ENCODE measurements around the gene OSBPL1A. TPM values are rescaled to one million over a fixed set of nuclear protein-coding genes. Genes with fewer than 3 reads are reported as not detected.
A peak's percentile ranks its signal among the peaks of the same experiment; 100 is the strongest.

The OSBPL1A gene
- total and polyA plus RNA-seq, 2 donors from 2014 or later: 27.0 to 40.3 TPM

DNA sequence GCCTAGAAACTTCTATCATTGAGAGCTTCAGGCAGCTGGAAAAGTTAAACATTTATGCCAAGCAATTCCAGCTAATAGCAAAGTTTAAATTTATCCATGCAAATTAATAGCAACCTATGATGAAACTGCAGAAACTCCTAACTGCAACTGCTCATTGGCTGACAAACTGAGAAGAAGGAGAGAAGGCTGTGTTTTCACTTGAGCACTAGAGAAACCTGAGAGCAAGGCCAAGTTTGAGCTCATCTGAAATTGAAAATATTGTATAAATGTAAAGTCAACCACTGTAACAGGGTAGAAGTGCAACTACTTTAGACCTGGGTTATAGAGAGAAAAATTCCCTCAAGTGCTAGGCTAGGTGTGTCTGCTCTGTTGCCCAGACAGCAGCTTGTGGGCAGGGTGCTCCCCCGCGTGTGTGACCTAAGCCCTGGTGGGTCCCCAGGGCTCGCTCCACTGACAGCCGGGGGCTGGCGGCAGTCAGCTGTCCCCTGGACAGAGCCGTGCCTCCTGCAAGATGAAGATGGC lies 208.6 kb downstream of the OSBPL1A start:
- TF ChIP-seq, protein P1, sequence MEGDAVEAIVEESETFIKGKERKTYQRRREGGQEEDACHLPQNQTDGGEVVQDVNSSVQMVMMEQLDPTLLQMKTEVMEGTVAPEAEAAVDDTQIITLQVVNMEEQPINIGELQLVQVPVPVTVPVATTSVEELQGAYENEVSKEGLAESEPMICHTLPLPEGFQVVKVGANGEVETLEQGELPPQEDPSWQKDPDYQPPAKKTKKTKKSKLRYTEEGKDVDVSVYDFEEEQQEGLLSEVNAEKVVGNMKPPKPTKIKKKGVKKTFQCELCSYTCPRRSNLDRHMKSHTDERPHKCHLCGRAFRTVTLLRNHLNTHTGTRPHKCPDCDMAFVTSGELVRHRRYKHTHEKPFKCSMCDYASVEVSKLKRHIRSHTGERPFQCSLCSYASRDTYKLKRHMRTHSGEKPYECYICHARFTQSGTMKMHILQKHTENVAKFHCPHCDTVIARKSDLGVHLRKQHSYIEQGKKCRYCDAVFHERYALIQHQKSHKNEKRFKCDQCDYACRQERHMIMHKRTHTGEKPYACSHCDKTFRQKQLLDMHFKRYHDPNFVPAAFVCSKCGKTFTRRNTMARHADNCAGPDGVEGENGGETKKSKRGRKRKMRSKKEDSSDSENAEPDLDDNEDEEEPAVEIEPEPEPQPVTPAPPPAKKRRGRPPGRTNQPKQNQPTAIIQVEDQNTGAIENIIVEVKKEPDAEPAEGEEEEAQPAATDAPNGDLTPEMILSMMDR (IDR thresholded peaks at IDR 0.05; ENCODE audit: borderline replicate concordance, extremely low read depth, insufficient read depth): no peak
- Histone ChIP-seq H3K27ac (ENCODE audit: low read depth in 2 of 2, low read length in 2 of 2) (no peak overlapping the region), H3K4me1 (ENCODE audit: control insufficient read depth in 2 of 3, insufficient read depth in 2 of 3, low read depth in 1 of 3, low read length in 3 of 3) (no peaks in the 10 kb centered on the region), H3K4me3 (ENCODE audit: low read length in 3 of 3) (no peak overlapping the region), H3K36me3 (ENCODE audit: control insufficient read depth in 2 of 3, insufficient read depth in 3 of 3, low read length in 3 of 3) (no peaks in the 10 kb centered on the region), H3K27me3 (ENCODE audit: control insufficient read depth, insufficient read depth, low read length) (no peaks in the 10 kb centered on the region), H3K9me3 (ENCODE audit: control insufficient read depth in 2 of 3, insufficient read depth in 1 of 3, low read length in 3 of 3) (no peaks in the 10 kb centered on the region), H3K9ac (ENCODE audit: low read length in 3 of 3) (no peak overlapping the region)
- FAIRE-seq: peak; percentile 57
- DNase-seq: peak in 1 of 5 donors; percentile 49
- intact Hi-C loops (cut with DNase I): no loop called here

DNA sequence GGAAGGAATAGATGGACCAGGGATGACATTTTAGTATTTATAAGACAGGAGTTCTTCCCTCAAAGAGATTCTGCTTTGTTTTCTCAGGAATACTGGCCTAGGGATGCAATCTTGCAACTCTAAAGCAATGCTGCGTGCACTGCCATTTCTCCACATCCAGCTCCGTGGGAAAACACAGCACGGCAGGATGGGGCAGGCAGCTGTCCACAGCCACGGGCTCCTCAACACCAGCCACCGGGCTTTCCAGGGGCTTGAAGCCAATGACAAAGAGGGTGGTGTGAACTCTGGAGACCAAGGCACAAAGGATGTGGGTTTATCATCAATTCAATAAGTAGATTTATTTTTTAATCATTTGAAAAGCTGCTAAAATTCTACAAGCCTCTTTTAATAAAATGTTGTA lies 209.5 kb downstream of the OSBPL1A start:
- no peaks in the 10 kb centered on the region for H3K4me1 ChIP-seq (ENCODE audit: control insufficient read depth in 2 of 3, insufficient read depth in 2 of 3, low read depth in 1 of 3, low read length in 3 of 3)
- no peak overlapping the region for H3K4me3 ChIP-seq (ENCODE audit: low read length in 3 of 3)
- no peaks in the 10 kb centered on the region for H3K27me3 ChIP-seq (ENCODE audit: control insufficient read depth, insufficient read depth, low read length)
- DNase-seq (no peak), FAIRE-seq (no peak)
- no peak overlapping the region for H3K9ac ChIP-seq (ENCODE audit: low read length in 3 of 3)
- no peak overlapping the region for H3K27ac ChIP-seq (ENCODE audit: low read depth in 2 of 2, low read length in 2 of 2)
- no peaks in the 10 kb centered on the region for H3K9me3 ChIP-seq (ENCODE audit: control insufficient read depth in 2 of 3, insufficient read depth in 1 of 3, low read length in 3 of 3)
- intact Hi-C loops (cut with DNase I): no loop called here
- TF ChIP-seq, protein P1 (IDR thresholded peaks at IDR 0.05; ENCODE audit: borderline replicate concordance, extremely low read depth, insufficient read depth): no peak
- H3K36me3 ChIP-seq (ENCODE audit: control insufficient read depth in 2 of 3, insufficient read depth in 3 of 3, low read length in 3 of 3): no peaks in the 10 kb centered on the region

- H3K4me3 ChIP-seq (ENCODE audit: low read length in 3 of 3): no peak overlapping the region
- H3K36me3 ChIP-seq (ENCODE audit: control insufficient read depth in 2 of 3, insufficient read depth in 3 of 3, low read length in 3 of 3): no peaks in the 10 kb centered on the region
- H3K9ac ChIP-seq (ENCODE audit: low read length in 3 of 3): no peak overlapping the region
- H3K9me3 ChIP-seq (ENCODE audit: control insufficient read depth in 2 of 3, insufficient read depth in 1 of 3, low read length in 3 of 3): no peaks in the 10 kb centered on the region
- H3K27me3 ChIP-seq (ENCODE audit: control insufficient read depth, insufficient read depth, low read length): no peaks in the 10 kb centered on the region
- TF ChIP-seq, protein P1 (IDR thresholded peaks at IDR 0.05; ENCODE audit: borderline replicate concordance, extremely low read depth, insufficient read depth): no peak
- FAIRE-seq: no peak
- H3K4me1 ChIP-seq (ENCODE audit: control insufficient read depth in 2 of 3, insufficient read depth in 2 of 3, low read depth in 1 of 3, low read length in 3 of 3): no peaks in the 10 kb centered on the region
- no peak overlapping the region for H3K27ac ChIP-seq (ENCODE audit: low read depth in 2 of 2, low read length in 2 of 2)
- intact Hi-C loops (cut with DNase I): no loop called here
- no peak for DNase-seq
Observed at GRCh38 chr18:24187689-24188088, 209.9 kb downstream of the OSBPL1A start.

DNA sequence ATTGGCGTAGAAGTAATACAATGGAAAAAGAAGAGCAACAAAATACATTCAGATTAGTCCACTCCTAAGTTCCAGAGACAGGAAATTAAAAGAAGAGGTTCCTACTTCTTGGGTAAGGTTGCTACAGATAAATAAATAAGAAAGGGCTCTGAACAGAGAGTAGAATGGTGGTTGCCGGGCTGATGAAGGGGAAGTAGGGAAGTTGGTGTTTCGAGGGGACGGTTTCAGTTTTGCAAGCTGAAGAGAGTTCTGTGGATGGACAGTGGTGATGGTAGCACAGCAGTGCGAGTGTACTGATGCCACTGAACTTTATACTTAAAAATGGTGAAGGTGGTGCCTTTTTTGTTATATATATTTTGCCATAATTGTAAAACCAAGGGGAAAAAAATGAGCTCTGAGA lies 210.6 kb downstream of the OSBPL1A start:
- H3K4me3 ChIP-seq (ENCODE audit: low read length in 3 of 3): no peak overlapping the region
- H3K27me3 ChIP-seq (ENCODE audit: control insufficient read depth, insufficient read depth, low read length): no peaks in the 10 kb centered on the region
- H3K27ac ChIP-seq (ENCODE audit: low read depth in 2 of 2, low read length in 2 of 2): no peak overlapping the region
- DNase-seq (no peak), FAIRE-seq (no peak)
- H3K9ac ChIP-seq (ENCODE audit: low read length in 3 of 3): no peak overlapping the region
- intact Hi-C loops (cut with DNase I): no loop called here
- no peaks in the 10 kb centered on the region for H3K9me3 ChIP-seq (ENCODE audit: control insufficient read depth in 2 of 3, insufficient read depth in 1 of 3, low read length in 3 of 3)
- H3K4me1 ChIP-seq (ENCODE audit: control insufficient read depth in 2 of 3, insufficient read depth in 2 of 3, low read depth in 1 of 3, low read length in 3 of 3): no peaks in the 10 kb centered on the region
- TF ChIP-seq, protein P1 (IDR thresholded peaks at IDR 0.05; ENCODE audit: borderline replicate concordance, extremely low read depth, insufficient read depth): no peak
- no peaks in the 10 kb centered on the region for H3K36me3 ChIP-seq (ENCODE audit: control insufficient read depth in 2 of 3, insufficient read depth in 3 of 3, low read length in 3 of 3)

Measured in kidney (tissue), 14 donors.